Measurements from ENCODE around the gene ABHD18. TPM values are rescaled to one million over a fixed set of nuclear protein-coding genes. Genes with fewer than 3 reads are reported as not detected.

Gene ABHD18
- total RNA-seq, 2 experiments from 2014 or later, result 17.3 to 18.9 TPM

Other genes starting within 250 kb of the ABHD18 start
- gene SLC25A31, start 235.0 kb upstream of the ABHD18 start, total RNA-seq, result not detected
- gene HSPA4L, start 183.1 kb upstream of the ABHD18 start, total RNA-seq, result 1 to 10 TPM; 1.9 to 3.0 TPM
- gene PLK4, start 84.5 kb upstream of the ABHD18 start, total RNA-seq, result 10 to 100 TPM; 43.5 to 45.6 TPM
- 10 to 100 TPM; 13.0 to 15.3 TPM for gene MFSD8, start 233 bp upstream of the ABHD18 start, total RNA-seq
- gene LARP1B, start 95.9 kb downstream of the ABHD18 start, total RNA-seq, result 10 to 100 TPM; 23.5 to 25.5 TPM

Measured in activated CD4-positive, alpha-beta memory T cell treated with anti-CD3 and anti-CD28 coated beads for 36 hours (primary cell).